Upper lobe of left lung (tissue), 6 donors: Measurements from ENCODE around the gene LACC1. TPM values are rescaled to one million over a fixed set of nuclear protein-coding genes. Genes with fewer than 3 reads are reported as not detected.

Experiments used
- ATAC-seq, 2 donors: fragments of 200-7000 bp; cut with Tn5 transposase; one replicate each; pipeline ENCODE4 v1.9.1; 2022; ENCODE audit warnings: mild to moderate bottlenecking in 2 of 2, moderate library complexity in 2 of 2; ENCODE audit not compliant: low FRiP score in 2 of 2
- DNase-seq, 2 donors: peaks; one replicate each; pipeline ENCODE4 v3.0.0-alpha.2; 2019 to 2020
- H3K27ac ChIP-seq, 4 donors: fragments of 200-600 bp; sonication (generic); one replicate each; pipeline ENCODE4 v1.5.1; 2016 to 2019
- H3K27me3 ChIP-seq, 4 donors: fragments of 200-600 bp; sonication (generic); one replicate each; pipeline ENCODE4 v1.5.1; 2017 to 2019
- H3K36me3 ChIP-seq, 4 donors: fragments of 200-600 bp; sonication (generic); one replicate each; pipeline ENCODE4 v1.5.1; 2016 to 2019
- H3K4me1 ChIP-seq, 4 donors: fragments of 200-600 bp; sonication (generic); one replicate each; pipeline ENCODE4 v1.5.1; 2018 to 2019
- H3K4me3 ChIP-seq, 4 donors: fragments of 200-600 bp; sonication (generic); one replicate each; pipeline ENCODE4 v1.5.1; 2017 to 2019; ENCODE audit warnings: mild to moderate bottlenecking in 2 of 4, moderate library complexity in 1 of 4
- H3K9me3 ChIP-seq, 4 donors: fragments of 200-600 bp; sonication (generic); one replicate each; pipeline ENCODE4 v1.5.1; 2018 to 2019
- CTCF ChIP-seq, 6 experiments: fragments of 450-650 bp in 4 of 6; fragments of 200-600 bp in 2 of 6; sonication (generic) in 2 of 6; IDR thresholded peaks; one replicate each; pipeline ENCODE4 v1.5.1; 2016 to 2019; ENCODE audit warnings: antibody characterized with exemption in 6 of 6
- EP300 ChIP-seq, 4 donors: sonication (generic); formaldehyde crosslinking; IDR thresholded peaks; one replicate each; pipeline ENCODE4 v1.5.1; 2017; ENCODE audit warnings: antibody characterized with exemption in 4 of 4, control low read depth in 2 of 4
- POLR2A ChIP-seq, 4 donors: fragments of 450-650 bp; IDR thresholded peaks; one replicate each; pipeline ENCODE4 v1.5.1; 2016 to 2017; ENCODE audit warnings: antibody characterized with exemption in 4 of 4, mild to moderate bottlenecking in 2 of 4
- POLR2AphosphoS5 ChIP-seq, 2 donors: sonication (generic); formaldehyde crosslinking; IDR thresholded peaks; one replicate each; pipeline ENCODE4 v1.5.1; 2017; ENCODE audit warnings: antibody characterized with exemption in 2 of 2
- WGBS, 2 donors: methylation state at CpG; one replicate each; pipeline ENCODE4 v1.1.5; 2017 to 2018; 5-methylcytosine and 5-hydroxymethylcytosine counted together
- total RNA-seq, 6 donors: library from RNA; depleted of rRNA in 4 of 6; stranded (reverse); fragments of >200 nt in 4 of 6; gene quantifications; one replicate each; pipeline versions ENCODE4 v1.1.0 to v1.2.1, GENCODE V29; 2016 to 2021
- donor health status: DM: no; HTN: no; CAD: no; lungs with moderate emphysema.
- donor health status: DM: no; HTN: yes; CAD: no; lungs with severe emphysema.

The LACC1 gene
- 10 to 100 TPM in 4 of 6 donors, 1 to 10 TPM in 2; 1.6 to 18.9 (median 13.8) TPM for total RNA-seq

GRCh38 chr13:43879755-43880181, at the start of gene LACC1:
LACC1 (plus strand) TSS chr13:43879904; CDS start chr13:43880986, 1,082 bp downstream.
- WGBS, 2 donors: 0% methylated on average over 4 to 41 of the region's 48 CpGs

GRCh38 chr13:43830497-43830881, 49.2 kb upstream of the LACC1 start:
- Histone ChIP-seq H3K36me3 (no peaks in the 10 kb centered on the region), H3K4me3 (no peak overlapping the region), H3K27ac (no peak overlapping the region), H3K9me3 (no peaks in the 10 kb centered on the region), H3K4me1 (no peaks in the 10 kb centered on the region), H3K27me3 (no peaks in the 10 kb centered on the region)
- WGBS, 2 donors: 61 to 71% methylated on average over 5 of the region's 5 CpGs
- DNase-seq (no peak), ATAC-seq (peak in 1 of 2 donors; percentile 92)
- TF ChIP-seq POLR2AphosphoS5 (IDR thresholded peaks at IDR 0.05) (no peak), CTCF (IDR thresholded peaks at IDR 0.05) (no peak), EP300 (IDR thresholded peaks at IDR 0.05) (no peak), POLR2A (IDR thresholded peaks at IDR 0.05) (no peak)

More at GRCh38 chr13:43879755-43880181, at the start of gene LACC1:
- Histone ChIP-seq H3K36me3 (no peaks in the 10 kb centered on the region), H3K4me3 (peak within 1 kb of the TSS; percentile 67 to 79 (median 73)), H3K9me3 (no peaks in the 10 kb centered on the region), H3K27me3 (no peaks in the 10 kb centered on the region), H3K4me1 (peaks cover 12 to 20% (median 13%) of the 10 kb centered on the region in 4 donors), H3K27ac (peak within 1 kb of the TSS; percentile 97 to 99 (median 98))
- TF ChIP-seq EP300 (IDR thresholded peaks at IDR 0.05) (no peak), POLR2A (IDR thresholded peaks at IDR 0.05) (no peak), CTCF (IDR thresholded peaks at IDR 0.05) (no peak), POLR2AphosphoS5 (IDR thresholded peaks at IDR 0.05) (no peak)
- peak in 1 of 2 donors; percentile 63 for DNase-seq
- ATAC-seq: peak; percentile 66 to 88

GRCh38 chr13:43831088-43831487, 48.6 kb upstream of the LACC1 start:
- H3K9me3 ChIP-seq: no peaks in the 10 kb centered on the region
- H3K27ac ChIP-seq: no peak overlapping the region
- H3K4me3 ChIP-seq: no peak overlapping the region
- DNase-seq (no peak), ATAC-seq (peak in 1 of 2 donors; percentile 59)
- 60 to 69% methylated on average over 2 of the region's 2 CpGs for whole genome bisulfite sequencing, 2 donors
- no peaks in the 10 kb centered on the region for H3K36me3 ChIP-seq
- no peaks in the 10 kb centered on the region for H3K27me3 ChIP-seq
- H3K4me1 ChIP-seq: no peaks in the 10 kb centered on the region
- no peak for TF ChIP-seq POLR2AphosphoS5 (IDR thresholded peaks at IDR 0.05)
- no peak for TF ChIP-seq CTCF (IDR thresholded peaks at IDR 0.05)
- TF ChIP-seq POLR2A (IDR thresholded peaks at IDR 0.05): no peak
- no peak for TF ChIP-seq EP300 (IDR thresholded peaks at IDR 0.05)

- H3K27ac ChIP-seq: no peak overlapping the region
- WGBS, 2 donors: 86 to 91% methylated on average over 2 of the region's 2 CpGs
- H3K4me3 ChIP-seq: no peak overlapping the region
- no peaks in the 10 kb centered on the region for H3K36me3 ChIP-seq
- H3K9me3 ChIP-seq: no peaks in the 10 kb centered on the region
- TF ChIP-seq EP300 (IDR thresholded peaks at IDR 0.05) (no peak), POLR2A (IDR thresholded peaks at IDR 0.05) (no peak), POLR2AphosphoS5 (IDR thresholded peaks at IDR 0.05) (no peak), CTCF (IDR thresholded peaks at IDR 0.05) (no peak)
- no peaks in the 10 kb centered on the region for H3K27me3 ChIP-seq
- H3K4me1 ChIP-seq: no peaks in the 10 kb centered on the region
- ATAC-seq (no peak), DNase-seq (no peak)
These were observed 44.0 kb upstream of the LACC1 start for GRCh38 chr13:43835701-43836100.

- H3K4me3 ChIP-seq: no peak overlapping the region
- DNase-seq (no peak), ATAC-seq (peak in 1 of 2 donors; percentile 68)
- no peak overlapping the region for H3K27ac ChIP-seq
- 81 to 92% methylated on average over 4 of the region's 4 CpGs for WGBS, 2 donors
- H3K9me3 ChIP-seq: no peaks in the 10 kb centered on the region
- no peaks in the 10 kb centered on the region for H3K36me3 ChIP-seq
- TF ChIP-seq POLR2A (IDR thresholded peaks at IDR 0.05) (no peak), POLR2AphosphoS5 (IDR thresholded peaks at IDR 0.05) (no peak), CTCF (IDR thresholded peaks at IDR 0.05) (no peak), EP300 (IDR thresholded peaks at IDR 0.05) (no peak)
- no peaks in the 10 kb centered on the region for H3K4me1 ChIP-seq
- H3K27me3 ChIP-seq: no peaks in the 10 kb centered on the region
These were observed 40.8 kb upstream of the LACC1 start for GRCh38 chr13:43838909-43839308.
